Measurements from ENCODE around the gene XRCC1.

Gene XRCC1

GRCh38 chr19:43532571-43532961 is 42.8 kb downstream of the XRCC1 start:
- peaks cover 31% of the 10 kb centered on the region for H3K4me1 ChIP-seq (ENCODE audit: insufficient read depth, low read length)
- no peak overlapping the region for H3K27ac ChIP-seq (ENCODE audit: low read length)
- no peaks in the 10 kb centered on the region for H3K9me3 ChIP-seq (ENCODE audit: insufficient read depth, low read length, severe bottlenecking)
- H3K4me3 ChIP-seq (ENCODE audit: low read depth in 1 of 2, low read length in 2 of 2), result peak overlapping the region in 1 of 2 experiments; percentile 56; a peak in 3 of 4 replicates
- no peak for ATAC-seq (ENCODE audit: insufficient read depth, low read depth)
- DNase-seq, result no peak
- H3K27me3 ChIP-seq (ENCODE audit: insufficient read depth, low read length, poor library complexity), result no peaks in the 10 kb centered on the region
- H2AFZ ChIP-seq (ENCODE audit: low read depth, low read length), result peak overlapping the region; percentile 58
- TF ChIP-seq EZH2 (IDR thresholded peaks at IDR 0.05; ENCODE audit: borderline replicate concordance, low read depth, low read length, severe bottlenecking) (no peak), CTCF (IDR thresholded peaks at IDR 0.05; ENCODE audit: borderline replicate concordance, extremely low read depth, low read length, poor library complexity, severe bottlenecking) (no peak)
- H3K4me2 ChIP-seq (ENCODE audit: insufficient read depth, low read length), result peak overlapping the region; percentile 68
- 0 out of 2 replicates have a peak, but pooled peaks cover 4% of the 10 kb centered on the region for H4K20me1 ChIP-seq (ENCODE audit: insufficient read depth, low read length)
- H3K36me3 ChIP-seq (ENCODE audit: insufficient read depth, low read length), result 0 out of 2 replicates have a peak, but pooled peaks cover 5% of the 10 kb centered on the region
- peak overlapping the region; percentile 38; the same call in 1 of the 2 replicates for H3K9ac ChIP-seq (ENCODE audit: low read depth, low read length)
- H3K79me2 ChIP-seq (ENCODE audit: insufficient read depth, low read length), result no peaks in the 10 kb centered on the region

GRCh38 chr19:43527860-43528622 is 47.3 kb downstream of the XRCC1 start:
- ATAC-seq (ENCODE audit: insufficient read depth, low read depth) (no peak), DNase-seq (no peak)
- H2AFZ ChIP-seq (ENCODE audit: low read depth, low read length), result peak overlapping the region; percentile 36; the same call in 1 of the 2 replicates
- no peaks in the 10 kb centered on the region for H3K36me3 ChIP-seq (ENCODE audit: insufficient read depth, low read length)
- peaks cover 4% of the 10 kb centered on the region; the same call in 1 of the 2 replicates for H4K20me1 ChIP-seq (ENCODE audit: insufficient read depth, low read length)
- no peaks in the 10 kb centered on the region for H3K79me2 ChIP-seq (ENCODE audit: insufficient read depth, low read length)
- H3K27ac ChIP-seq (ENCODE audit: low read length), result no peak overlapping the region
- peak overlapping the region; percentile 96 for H3K4me2 ChIP-seq (ENCODE audit: insufficient read depth, low read length)
- TF ChIP-seq CTCF (IDR thresholded peaks at IDR 0.05; ENCODE audit: borderline replicate concordance, extremely low read depth, low read length, poor library complexity, severe bottlenecking), result no peak
- no peak for TF ChIP-seq EZH2 (IDR thresholded peaks at IDR 0.05; ENCODE audit: borderline replicate concordance, low read depth, low read length, severe bottlenecking)
- H3K4me3 ChIP-seq (ENCODE audit: low read depth in 1 of 2, low read length in 2 of 2), result peak overlapping the region in 1 of 2 experiments; percentile 95; a peak in 2 of 4 replicates
- H3K9me3 ChIP-seq (ENCODE audit: insufficient read depth, low read length, severe bottlenecking), result no peaks in the 10 kb centered on the region
- peak overlapping the region; percentile 83; the same call in 1 of the 2 replicates for H3K9ac ChIP-seq (ENCODE audit: low read depth, low read length)
- no peaks in the 10 kb centered on the region for H3K27me3 ChIP-seq (ENCODE audit: insufficient read depth, low read length, poor library complexity)
- H3K4me1 ChIP-seq (ENCODE audit: insufficient read depth, low read length), result peaks cover 43% of the 10 kb centered on the region

GRCh38 chr19:43526884-43527859 is 48.2 kb downstream of the XRCC1 start, which contains the start of gene ETHE1:
Gene ETHE1, minus strand, starts transcription at chr19:43527201. Its CDS starts 24 bp downstream, at chr19:43527177.
- Histone ChIP-seq H3K27ac (ENCODE audit: low read length) (peak within 1 kb of the TSS; percentile 69), H3K4me1 (ENCODE audit: insufficient read depth, low read length) (peaks cover 35% of the 10 kb centered on the region), H3K9me3 (ENCODE audit: insufficient read depth, low read length, severe bottlenecking) (no peaks in the 10 kb centered on the region), H3K9ac (ENCODE audit: low read depth, low read length) (peak within 1 kb of the TSS; percentile 83), H4K20me1 (ENCODE audit: insufficient read depth, low read length) (peaks cover 4% of the 10 kb centered on the region; the same call in 1 of the 2 replicates), H3K36me3 (ENCODE audit: insufficient read depth, low read length) (no peaks in the 10 kb centered on the region), H3K4me2 (ENCODE audit: insufficient read depth, low read length) (peak within 1 kb of the TSS; percentile 96), H3K4me3 (ENCODE audit: low read depth in 1 of 2, low read length in 2 of 2) (peak within 1 kb of the TSS; percentile 91 to 95), H3K79me2 (ENCODE audit: insufficient read depth, low read length) (no peaks in the 10 kb centered on the region), H2AFZ (ENCODE audit: low read depth, low read length) (peak within 1 kb of the TSS; percentile 94), H3K27me3 (ENCODE audit: insufficient read depth, low read length, poor library complexity) (no peaks in the 10 kb centered on the region)
- ATAC-seq (ENCODE audit: insufficient read depth, low read depth), result peak; percentile 95
- peak; percentile 77 for DNase-seq
- TF ChIP-seq EZH2 (IDR thresholded peaks at IDR 0.05; ENCODE audit: borderline replicate concordance, low read depth, low read length, severe bottlenecking), result no peak
- peak; percentile 8 for TF ChIP-seq CTCF (IDR thresholded peaks at IDR 0.05; ENCODE audit: borderline replicate concordance, extremely low read depth, low read length, poor library complexity, severe bottlenecking)
